ENCODE results near the gene SMYD4. TPM values are rescaled to one million over a fixed set of nuclear protein-coding genes. Genes with fewer than 3 reads are reported as not detected.
"Not testable (repeated sequence)": the region's sequence is repeated elsewhere in the genome, so short reads cannot be mapped to it uniquely, and the experiment has no call there.

The SMYD4 gene
- total and polyA plus RNA-seq, 2 donors (not counting 1 experiment from before 2014, with no cell fraction given): 11.9 to 37.5 TPM

GRCh38 chr17:1743088-1743439 is 86.6 kb downstream of the SMYD4 start:
- no peaks in the 10 kb centered on the region for H3K9me3 ChIP-seq (ENCODE audit: control extremely low read depth in 1 of 3, control insufficient read depth in 2 of 3, insufficient read depth in 1 of 3, low read length in 2 of 3)
- no peak overlapping the region for H3K4me3 ChIP-seq (ENCODE audit: control extremely low read depth in 1 of 5, extremely low read depth in 1 of 5, insufficient read depth in 1 of 5, low read depth in 2 of 5, low read length in 4 of 5)
- no peaks in the 10 kb centered on the region for H3K4me1 ChIP-seq (ENCODE audit: control insufficient read depth in 2 of 2, insufficient read depth in 2 of 2, low read length in 2 of 2)
- WGBS (ENCODE audit: insufficient coverage): 100% methylated on average over 2 of the region's 2 CpGs
- H3K36me3 ChIP-seq (replicated peaks in 1 of 2; ENCODE audit: control extremely low read depth in 1 of 2, control insufficient read depth in 1 of 2, extremely low read depth in 1 of 2, insufficient read depth in 2 of 2, low read length in 1 of 2): peaks cover 0 to 3% of the 10 kb centered on the region in 2 experiments
- ChIA-PET POLR2A (no interaction called here), CTCF (no interaction called here)
- ATAC-seq (ENCODE audit: low read depth) (no peak), DNase-seq (no peak)
- no peak overlapping the region for H3K4me2 ChIP-seq (replicated peaks; ENCODE audit: low read depth, low read length, poor library complexity, severe bottlenecking)
- no peaks in the 10 kb centered on the region for H3K9me3 Mint-ChIP-seq (ENCODE audit: insufficient read depth)
- H4K20me1 ChIP-seq (ENCODE audit: control insufficient read depth, insufficient read depth, low read length, poor library complexity, severe bottlenecking): peaks cover 4% of the 10 kb centered on the region
- no peaks in the 10 kb centered on the region for H3K27me3 Mint-ChIP-seq
- no peak overlapping the region for H2AFZ ChIP-seq (ENCODE audit: insufficient read depth, low read depth, low read length, poor library complexity, severe bottlenecking)
- no peak overlapping the region for H3K4me3 Mint-ChIP-seq
- no peaks in the 10 kb centered on the region for H3K79me2 ChIP-seq (ENCODE audit: control insufficient read depth, insufficient read depth, low read length)
- no peak overlapping the region for H3K27ac ChIP-seq (ENCODE audit: low read length in 2 of 2)
- TF ChIP-seq, protein P1, sequence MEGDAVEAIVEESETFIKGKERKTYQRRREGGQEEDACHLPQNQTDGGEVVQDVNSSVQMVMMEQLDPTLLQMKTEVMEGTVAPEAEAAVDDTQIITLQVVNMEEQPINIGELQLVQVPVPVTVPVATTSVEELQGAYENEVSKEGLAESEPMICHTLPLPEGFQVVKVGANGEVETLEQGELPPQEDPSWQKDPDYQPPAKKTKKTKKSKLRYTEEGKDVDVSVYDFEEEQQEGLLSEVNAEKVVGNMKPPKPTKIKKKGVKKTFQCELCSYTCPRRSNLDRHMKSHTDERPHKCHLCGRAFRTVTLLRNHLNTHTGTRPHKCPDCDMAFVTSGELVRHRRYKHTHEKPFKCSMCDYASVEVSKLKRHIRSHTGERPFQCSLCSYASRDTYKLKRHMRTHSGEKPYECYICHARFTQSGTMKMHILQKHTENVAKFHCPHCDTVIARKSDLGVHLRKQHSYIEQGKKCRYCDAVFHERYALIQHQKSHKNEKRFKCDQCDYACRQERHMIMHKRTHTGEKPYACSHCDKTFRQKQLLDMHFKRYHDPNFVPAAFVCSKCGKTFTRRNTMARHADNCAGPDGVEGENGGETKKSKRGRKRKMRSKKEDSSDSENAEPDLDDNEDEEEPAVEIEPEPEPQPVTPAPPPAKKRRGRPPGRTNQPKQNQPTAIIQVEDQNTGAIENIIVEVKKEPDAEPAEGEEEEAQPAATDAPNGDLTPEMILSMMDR (IDR thresholded peaks at IDR 0.05): no peak
- no peak for TF ChIP-seq EZH2 (IDR thresholded peaks at IDR 0.05; ENCODE audit: borderline replicate concordance, insufficient read depth, low read depth, low read length, poor library complexity, severe bottlenecking)
- no peak overlapping the region for H3K27ac Mint-ChIP-seq
- H3K27me3 ChIP-seq (replicated peaks in 1 of 4; ENCODE audit: control extremely low read depth in 1 of 4, control insufficient read depth in 3 of 4, insufficient read depth in 4 of 4, low read length in 3 of 4): no peaks in the 10 kb centered on the region
- intact Hi-C loops (cut with micrococcal nuclease): no loop called here
- no peaks in the 10 kb centered on the region for H3K4me1 Mint-ChIP-seq
- no peak overlapping the region for H3K9ac ChIP-seq (ENCODE audit: low read length)

- intact Hi-C loops (cut with micrococcal nuclease): no loop called here
- Histone ChIP-seq H3K36me3 (replicated peaks in 1 of 2; ENCODE audit: control extremely low read depth in 1 of 2, control insufficient read depth in 1 of 2, extremely low read depth in 1 of 2, insufficient read depth in 2 of 2, low read length in 1 of 2) (peaks cover 0 to 8% of the 10 kb centered on the region in 2 experiments), H3K9me3 (ENCODE audit: control extremely low read depth in 1 of 3, control insufficient read depth in 2 of 3, insufficient read depth in 1 of 3, low read length in 2 of 3) (no peaks in the 10 kb centered on the region), H3K79me2 (ENCODE audit: control insufficient read depth, insufficient read depth, low read length) (no peaks in the 10 kb centered on the region), H3K4me2 (replicated peaks; ENCODE audit: low read depth, low read length, poor library complexity, severe bottlenecking) (no peak within 1 kb of the TSS), H3K4me3 (ENCODE audit: control extremely low read depth in 1 of 5, extremely low read depth in 1 of 5, insufficient read depth in 1 of 5, low read depth in 2 of 5, low read length in 4 of 5) (no peak within 1 kb of the TSS), H2AFZ (ENCODE audit: insufficient read depth, low read depth, low read length, poor library complexity, severe bottlenecking) (no peak within 1 kb of the TSS), H3K9ac (ENCODE audit: low read length) (no peak within 1 kb of the TSS), H3K4me1 (ENCODE audit: control insufficient read depth in 2 of 2, insufficient read depth in 2 of 2, low read length in 2 of 2) (no peaks in the 10 kb centered on the region), H3K27me3 (replicated peaks in 1 of 4; ENCODE audit: control extremely low read depth in 1 of 4, control insufficient read depth in 3 of 4, insufficient read depth in 4 of 4, low read length in 3 of 4) (no peaks in the 10 kb centered on the region), H3K27ac (ENCODE audit: low read length in 2 of 2) (no peak within 1 kb of the TSS), H4K20me1 (ENCODE audit: control insufficient read depth, insufficient read depth, low read length, poor library complexity, severe bottlenecking) (peaks cover 7% of the 10 kb centered on the region)
- POLR2A ChIA-PET: no interaction called here
- no peak for DNase-seq
- Mint-ChIP-seq H3K27ac (peak within 1 kb of the TSS; percentile 46), H3K27me3 (no peaks in the 10 kb centered on the region), H3K4me3 (no peak within 1 kb of the TSS), H3K4me1 (no peaks in the 10 kb centered on the region), H3K9me3 (ENCODE audit: insufficient read depth) (no peaks in the 10 kb centered on the region)
- ATAC-seq (ENCODE audit: low read depth): no peak
- 81% methylated on average over 7 of the region's 10 CpGs for WGBS (ENCODE audit: insufficient coverage)
- TF ChIP-seq EZH2 (IDR thresholded peaks at IDR 0.05; ENCODE audit: borderline replicate concordance, insufficient read depth, low read depth, low read length, poor library complexity, severe bottlenecking): no peak
- TF ChIP-seq, protein P1 (IDR thresholded peaks at IDR 0.05): no peak
- CTCF ChIA-PET: no interaction called here
These were observed 87.2 kb downstream of the SMYD4 start, which contains the start of gene SERPINF2 for GRCh38 chr17:1742371-1743087. TSS of gene SERPINF2 (plus strand) at chr17:1742871. CDS start at chr17:1744996, 2,125 bp downstream.

- H3K27me3 Mint-ChIP-seq; H3K4me3 Mint-ChIP-seq; H3K9ac ChIP-seq (ENCODE audit: low read length); H2AFZ ChIP-seq (ENCODE audit: insufficient read depth, low read depth, low read length, poor library complexity, severe bottlenecking); H3K4me3 ChIP-seq (ENCODE audit: control extremely low read depth in 1 of 5, extremely low read depth in 1 of 5, insufficient read depth in 1 of 5, low read depth in 2 of 5, low read length in 4 of 5); ATAC-seq (ENCODE audit: low read depth); intact Hi-C loops (cut with micrococcal nuclease); CTCF ChIA-PET; POLR2A ChIA-PET; DNase-seq; H3K27ac Mint-ChIP-seq; H3K27me3 ChIP-seq (replicated peaks in 1 of 4; ENCODE audit: control extremely low read depth in 1 of 4, control insufficient read depth in 3 of 4, insufficient read depth in 4 of 4, low read length in 3 of 4); H3K4me1 ChIP-seq (ENCODE audit: control insufficient read depth in 2 of 2, insufficient read depth in 2 of 2, low read length in 2 of 2); H3K9me3 Mint-ChIP-seq (ENCODE audit: insufficient read depth); H3K9me3 ChIP-seq (ENCODE audit: control extremely low read depth in 1 of 3, control insufficient read depth in 2 of 3, insufficient read depth in 1 of 3, low read length in 2 of 3); H3K4me1 Mint-ChIP-seq; H3K4me2 ChIP-seq (replicated peaks; ENCODE audit: low read depth, low read length, poor library complexity, severe bottlenecking); H3K27ac ChIP-seq (ENCODE audit: low read length in 2 of 2); H3K79me2 ChIP-seq (ENCODE audit: control insufficient read depth, insufficient read depth, low read length): not testable (repeated sequence)
- WGBS (ENCODE audit: insufficient coverage): 90% methylated on average over 2 of the region's 7 CpGs
- Histone ChIP-seq H4K20me1 (ENCODE audit: control insufficient read depth, insufficient read depth, low read length, poor library complexity, severe bottlenecking) (peaks cover 12% of the 10 kb centered on the region), H3K36me3 (replicated peaks in 1 of 2; ENCODE audit: control extremely low read depth in 1 of 2, control insufficient read depth in 1 of 2, extremely low read depth in 1 of 2, insufficient read depth in 2 of 2, low read length in 1 of 2) (peaks cover 0 to 14% of the 10 kb centered on the region in 2 experiments)
These were observed 87.8 kb downstream of the SMYD4 start for GRCh38 chr17:1741899-1742298.

Measured in B cell (primary cell).